ENCODE data around the gene S100B. TPM values are rescaled to one million over a fixed set of nuclear protein-coding genes. Genes with fewer than 3 reads are reported as not detected.
A peak's percentile ranks its signal among the peaks of the same experiment; 100 is the strongest.

The S100B gene
- total and polyA plus RNA-seq, 2 of the 13 experiments (the other 11 are each of a cell fraction or from before 2014, with no cell fraction given) = not detected

- TF ChIP-seq ZHX2 (IDR thresholded peaks at IDR 0.05; ENCODE audit: low read depth) (peak; percentile 14; the same call in 1 of the 2 replicates), ZHX2 (CRISPR knock-in tag; IDR thresholded peaks at IDR 0.05; ENCODE audit: borderline replicate concordance) (no peak), AHR (CRISPR knock-in tag; IDR thresholded peaks at IDR 0.05) (peak; percentile 52; the same call in 1 of the 2 replicates), PAXIP1 (CRISPR knock-in tag; conservative IDR thresholded peaks at IDR 0.05) (peak; percentile 44), MAFF (IDR thresholded peaks at IDR 0.05; ENCODE audit: low read depth, low read length) (no peak), ZNF567 (CRISPR knock-in tag; IDR thresholded peaks at IDR 0.05; ENCODE audit: borderline replicate concordance) (peak; percentile 72; the same call in 1 of the 2 replicates), TAF1 (CRISPR knock-in tag; IDR thresholded peaks at IDR 0.05) (peak; percentile 87), HMG20A (CRISPR knock-in tag; IDR thresholded peaks at IDR 0.05; ENCODE audit: borderline replicate concordance) (0 out of 2 replicates have a peak, but pooled peaks have one; percentile 21), ZNF572 (CRISPR knock-in tag; IDR thresholded peaks at IDR 0.05) (0 out of 2 replicates have a peak, but pooled peaks have one; percentile 47), ZBTB25 (CRISPR knock-in tag; IDR thresholded peaks at IDR 0.05) (peak; percentile 19; the same call in 1 of the 2 replicates), NFYB (CRISPR knock-in tag; IDR thresholded peaks at IDR 0.05) (peak; percentile 17; the same call in 1 of the 2 replicates)
- TF ChIP-seq, protein P1, sequence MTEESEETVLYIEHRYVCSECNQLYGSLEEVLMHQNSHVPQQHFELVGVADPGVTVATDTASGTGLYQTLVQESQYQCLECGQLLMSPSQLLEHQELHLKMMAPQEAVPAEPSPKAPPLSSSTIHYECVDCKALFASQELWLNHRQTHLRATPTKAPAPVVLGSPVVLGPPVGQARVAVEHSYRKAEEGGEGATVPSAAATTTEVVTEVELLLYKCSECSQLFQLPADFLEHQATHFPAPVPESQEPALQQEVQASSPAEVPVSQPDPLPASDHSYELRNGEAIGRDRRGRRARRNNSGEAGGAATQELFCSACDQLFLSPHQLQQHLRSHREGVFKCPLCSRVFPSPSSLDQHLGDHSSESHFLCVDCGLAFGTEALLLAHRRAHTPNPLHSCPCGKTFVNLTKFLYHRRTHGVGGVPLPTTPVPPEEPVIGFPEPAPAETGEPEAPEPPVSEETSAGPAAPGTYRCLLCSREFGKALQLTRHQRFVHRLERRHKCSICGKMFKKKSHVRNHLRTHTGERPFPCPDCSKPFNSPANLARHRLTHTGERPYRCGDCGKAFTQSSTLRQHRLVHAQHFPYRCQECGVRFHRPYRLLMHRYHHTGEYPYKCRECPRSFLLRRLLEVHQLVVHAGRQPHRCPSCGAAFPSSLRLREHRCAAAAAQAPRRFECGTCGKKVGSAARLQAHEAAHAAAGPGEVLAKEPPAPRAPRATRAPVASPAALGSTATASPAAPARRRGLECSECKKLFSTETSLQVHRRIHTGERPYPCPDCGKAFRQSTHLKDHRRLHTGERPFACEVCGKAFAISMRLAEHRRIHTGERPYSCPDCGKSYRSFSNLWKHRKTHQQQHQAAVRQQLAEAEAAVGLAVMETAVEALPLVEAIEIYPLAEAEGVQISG (CRISPR knock-in tag; IDR thresholded peaks at IDR 0.05) = peak; percentile 50; the same call in 1 of the 2 replicates
- TF ChIP-seq, protein P2, sequence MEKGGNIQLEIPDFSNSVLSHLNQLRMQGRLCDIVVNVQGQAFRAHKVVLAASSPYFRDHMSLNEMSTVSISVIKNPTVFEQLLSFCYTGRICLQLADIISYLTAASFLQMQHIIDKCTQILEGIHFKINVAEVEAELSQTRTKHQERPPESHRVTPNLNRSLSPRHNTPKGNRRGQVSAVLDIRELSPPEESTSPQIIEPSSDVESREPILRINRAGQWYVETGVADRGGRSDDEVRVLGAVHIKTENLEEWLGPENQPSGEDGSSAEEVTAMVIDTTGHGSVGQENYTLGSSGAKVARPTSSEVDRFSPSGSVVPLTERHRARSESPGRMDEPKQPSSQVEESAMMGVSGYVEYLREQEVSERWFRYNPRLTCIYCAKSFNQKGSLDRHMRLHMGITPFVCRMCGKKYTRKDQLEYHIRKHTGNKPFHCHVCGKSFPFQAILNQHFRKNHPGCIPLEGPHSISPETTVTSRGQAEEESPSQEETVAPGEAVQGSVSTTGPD (CRISPR knock-in tag; IDR thresholded peaks at IDR 0.05) = no peak
Measured at GRCh38 chr21:46635324-46636180, 30.7 kb upstream of the S100B start, which contains the start of gene PRMT2 (continued).

All from HepG2 (cell line).